HG02973 (cell line): ENCODE measurements around the gene TPM2.

Experiments
- ATAC-seq: cut with Tn5 transposase; IDR thresholded peaks from one replicate; pipeline ENCODE4 v1.9.1; 2021; ENCODE audit warnings: moderate library complexity; ENCODE audit not compliant: unreplicated experiment

The TPM2 gene

GRCh38 chr9:35718721-35719511, 29.2 kb upstream of the TPM2 start:
- ATAC-seq: no peak

- ATAC-seq: no peak
Observed at GRCh38 chr9:35717132-35717870, 27.6 kb upstream of the TPM2 start.

- no peak for ATAC-seq
Observed at GRCh38 chr9:35716230-35716629, 26.5 kb upstream of the TPM2 start.

- ATAC-seq: no peak
Observed at GRCh38 chr9:35714579-35715252, 25.0 kb upstream of the TPM2 start.

GRCh38 chr9:35714123-35714522, 24.4 kb upstream of the TPM2 start:
- no peak for ATAC-seq

GRCh38 chr9:35713578-35713977, 23.9 kb upstream of the TPM2 start:
- no peak for ATAC-seq

- no peak for ATAC-seq
Observed at GRCh38 chr9:35712762-35713400, 23.2 kb upstream of the TPM2 start.

- ATAC-seq: no peak
Observed at GRCh38 chr9:35711501-35712428, 22.0 kb upstream of the TPM2 start.

- ATAC-seq: no peak
Observed at GRCh38 chr9:35710818-35711500, 21.2 kb upstream of the TPM2 start.

GRCh38 chr9:35708146-35708545, 18.4 kb upstream of the TPM2 start:
- ATAC-seq: no peak

GRCh38 chr9:35706951-35707350, 17.2 kb upstream of the TPM2 start:
- ATAC-seq: no peak

GRCh38 chr9:35705836-35706430, 16.2 kb upstream of the TPM2 start:
- no peak for ATAC-seq

- ATAC-seq: no peak
Observed at GRCh38 chr9:35705372-35705771, 15.6 kb upstream of the TPM2 start.

- ATAC-seq: no peak
Observed at GRCh38 chr9:35703906-35704672, 14.4 kb upstream of the TPM2 start.

GRCh38 chr9:35702696-35703095, 13.0 kb upstream of the TPM2 start:
- ATAC-seq: no peak

GRCh38 chr9:35700942-35701341, 11.2 kb upstream of the TPM2 start:
- no peak for ATAC-seq

GRCh38 chr9:35700031-35700430, 10.3 kb upstream of the TPM2 start:
- no peak for ATAC-seq

- ATAC-seq: no peak
Observed at GRCh38 chr9:35698231-35698630, 8.5 kb upstream of the TPM2 start.

- no peak for ATAC-seq
Observed at GRCh38 chr9:35697486-35697885, 7.8 kb upstream of the TPM2 start.
